ENCODE data around the gene CLMN. TPM values are rescaled to one million over a fixed set of nuclear protein-coding genes. Genes with fewer than 3 reads are reported as not detected.

The CLMN gene
- polyA plus RNA-seq, 3 donors: 19.7 to 46.2 (median 22.0) TPM

DNA sequence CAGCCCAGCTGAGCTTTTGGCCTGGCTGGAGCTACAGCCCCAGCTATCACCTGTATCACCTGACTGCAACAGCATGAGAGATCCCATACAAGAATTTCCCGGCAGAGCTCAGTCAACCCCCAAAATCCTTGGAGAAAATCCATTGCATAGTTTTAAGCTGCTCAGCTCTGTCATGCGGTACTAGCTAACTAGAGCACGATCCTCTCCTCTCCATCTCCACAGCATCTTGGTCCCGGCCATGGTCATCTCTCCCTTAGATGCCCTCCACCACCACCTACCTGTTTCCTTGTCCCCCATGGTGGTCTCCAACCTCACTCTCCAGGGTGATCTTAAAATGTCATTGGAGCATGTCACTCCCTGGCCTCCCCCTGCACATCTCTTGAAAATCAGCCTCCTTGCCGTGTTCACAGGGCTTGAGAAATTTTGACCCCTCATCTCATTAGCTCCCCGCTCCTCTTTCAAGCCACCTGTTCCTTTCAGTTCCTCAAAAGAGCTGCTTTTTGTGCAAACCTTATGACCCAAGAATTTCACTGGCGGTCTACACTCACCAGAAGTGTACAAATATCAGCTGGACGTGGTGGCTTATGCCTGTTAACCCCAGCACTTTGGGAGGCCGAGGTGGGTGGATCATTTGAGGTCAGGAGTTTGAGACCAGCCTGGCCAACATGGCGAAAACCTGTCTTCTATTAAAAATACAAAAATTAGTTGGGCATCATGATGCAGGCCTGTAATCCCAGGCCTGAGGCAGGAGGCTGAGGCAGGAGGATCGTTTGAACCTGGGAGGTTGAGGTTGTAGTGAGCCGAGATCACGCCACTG, 8.1 kb upstream of the CLMN start:
- no peak for DNase-seq (ENCODE audit: extremely low read depth in 1 of 11, low read depth in 9 of 11, low spot score in 4 of 11)

GRCh38 chr14:95326987-95327386, 7.3 kb upstream of the CLMN start:
- no peak for DNase-seq (ENCODE audit: extremely low read depth in 1 of 11, low read depth in 9 of 11, low spot score in 4 of 11)

- no peak for DNase-seq (ENCODE audit: extremely low read depth in 1 of 11, low read depth in 9 of 11, low spot score in 4 of 11)
Observed at GRCh38 chr14:95323917-95324316, 4.2 kb upstream of the CLMN start.

GRCh38 chr14:95323361-95323760, 3.7 kb upstream of the CLMN start:
- DNase-seq (ENCODE audit: extremely low read depth in 1 of 11, low read depth in 9 of 11, low spot score in 4 of 11): no peak

DNA sequence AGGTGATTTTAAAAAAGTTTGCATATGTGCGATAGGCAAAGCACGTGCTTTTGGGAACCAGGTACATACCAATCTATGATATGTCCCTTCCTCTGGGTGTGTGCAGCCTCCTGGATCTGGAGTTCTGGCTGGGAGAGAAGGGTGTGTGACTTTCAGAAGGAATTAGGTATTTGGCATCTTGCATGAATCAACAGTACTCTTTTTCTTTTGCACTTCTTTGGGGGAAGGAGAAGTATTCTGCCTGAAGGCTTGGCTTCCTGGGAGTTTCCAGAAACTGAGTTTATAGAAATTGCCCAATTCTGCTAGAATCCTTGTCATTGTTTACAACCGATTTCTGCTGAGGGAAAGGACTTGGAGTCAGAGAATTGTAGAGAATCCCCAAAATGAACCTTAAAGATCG, 2.9 kb upstream of the CLMN start:
- no peak for DNase-seq (ENCODE audit: extremely low read depth in 1 of 11, low read depth in 9 of 11, low spot score in 4 of 11)

DNA sequence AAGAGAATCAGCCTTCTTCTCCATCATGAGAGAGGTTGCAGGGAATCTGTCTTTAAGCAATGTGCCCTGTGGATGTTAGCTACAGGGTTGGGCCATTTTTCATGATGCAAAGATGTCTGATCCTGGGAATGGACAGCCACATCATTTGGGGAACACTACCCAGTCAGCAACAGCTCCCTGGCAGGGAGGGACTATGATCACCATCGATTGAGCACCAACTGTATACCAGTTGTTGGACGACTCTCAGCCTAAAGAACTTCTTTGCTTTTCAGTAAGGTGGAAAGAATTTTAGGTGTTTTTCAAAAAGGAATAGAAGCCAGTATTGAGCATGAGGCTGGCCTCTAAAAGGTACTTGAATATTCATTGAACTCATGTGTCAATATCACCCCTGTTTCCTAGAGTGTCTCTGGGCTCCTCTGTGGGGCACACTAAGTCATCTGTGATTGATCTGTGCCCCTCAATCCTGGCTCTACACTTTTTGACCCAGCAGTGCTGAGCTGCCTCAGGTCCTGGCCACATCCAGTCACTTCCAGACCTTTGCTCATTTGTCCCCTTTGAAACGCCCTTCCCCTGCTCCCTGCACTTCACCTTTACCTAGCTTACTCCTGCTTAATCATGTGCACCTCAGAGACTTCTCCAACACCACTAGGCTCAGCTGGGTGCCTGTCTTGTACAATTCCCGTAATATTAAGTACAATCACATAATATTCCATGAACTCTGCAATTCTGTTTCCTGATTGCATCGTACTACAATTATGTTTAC, 2.2 kb upstream of the CLMN start:
- DNase-seq (ENCODE audit: extremely low read depth in 1 of 11, low read depth in 9 of 11, low spot score in 4 of 11): no peak

GRCh38 chr14:95320955-95321600, 1.4 kb upstream of the CLMN start:
- DNase-seq (ENCODE audit: extremely low read depth in 1 of 11, low read depth in 9 of 11, low spot score in 4 of 11): no peak

DNA sequence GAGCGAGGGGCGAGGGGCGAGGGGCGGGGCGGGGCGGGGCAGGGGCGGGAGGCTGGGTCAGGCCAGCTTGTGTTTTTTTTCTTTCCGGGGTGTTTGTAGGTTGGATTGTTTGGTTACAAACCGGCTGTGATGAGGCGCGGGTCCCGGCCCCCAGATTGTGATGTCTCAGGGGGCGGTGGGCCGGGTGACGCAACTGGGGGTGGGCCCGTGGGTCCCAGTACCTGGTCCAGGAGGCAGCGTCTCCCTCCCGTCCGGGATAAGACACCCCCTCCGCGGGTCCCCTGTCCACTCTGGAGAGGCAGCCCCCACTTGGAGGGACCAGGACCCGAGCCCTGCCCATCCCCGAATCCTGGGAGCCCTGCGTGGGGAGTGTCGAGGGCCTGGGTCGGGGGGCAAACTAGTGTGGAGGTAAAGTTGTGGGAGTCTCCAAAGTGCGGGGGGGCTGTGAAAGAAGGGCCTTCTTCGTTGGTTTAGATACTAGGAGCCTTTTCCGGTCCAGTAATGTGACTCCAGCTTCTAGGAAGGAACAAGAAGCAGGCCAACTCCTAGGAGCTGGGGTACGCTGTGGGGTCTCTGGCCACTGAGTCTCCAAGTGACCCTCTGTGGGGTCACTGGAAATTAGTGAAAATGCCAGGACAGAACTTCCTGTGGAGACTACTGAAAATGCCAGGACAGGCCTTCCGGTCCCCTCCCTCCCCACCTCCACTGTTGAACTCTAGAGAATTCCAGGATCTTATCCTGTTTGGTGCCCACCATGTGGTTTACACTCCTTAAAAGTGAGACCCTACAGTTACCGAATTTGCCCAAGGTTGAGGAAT, 579 bp upstream of the CLMN start:
- no peak for DNase-seq (ENCODE audit: extremely low read depth in 1 of 11, low read depth in 9 of 11, low spot score in 4 of 11)

DNA sequence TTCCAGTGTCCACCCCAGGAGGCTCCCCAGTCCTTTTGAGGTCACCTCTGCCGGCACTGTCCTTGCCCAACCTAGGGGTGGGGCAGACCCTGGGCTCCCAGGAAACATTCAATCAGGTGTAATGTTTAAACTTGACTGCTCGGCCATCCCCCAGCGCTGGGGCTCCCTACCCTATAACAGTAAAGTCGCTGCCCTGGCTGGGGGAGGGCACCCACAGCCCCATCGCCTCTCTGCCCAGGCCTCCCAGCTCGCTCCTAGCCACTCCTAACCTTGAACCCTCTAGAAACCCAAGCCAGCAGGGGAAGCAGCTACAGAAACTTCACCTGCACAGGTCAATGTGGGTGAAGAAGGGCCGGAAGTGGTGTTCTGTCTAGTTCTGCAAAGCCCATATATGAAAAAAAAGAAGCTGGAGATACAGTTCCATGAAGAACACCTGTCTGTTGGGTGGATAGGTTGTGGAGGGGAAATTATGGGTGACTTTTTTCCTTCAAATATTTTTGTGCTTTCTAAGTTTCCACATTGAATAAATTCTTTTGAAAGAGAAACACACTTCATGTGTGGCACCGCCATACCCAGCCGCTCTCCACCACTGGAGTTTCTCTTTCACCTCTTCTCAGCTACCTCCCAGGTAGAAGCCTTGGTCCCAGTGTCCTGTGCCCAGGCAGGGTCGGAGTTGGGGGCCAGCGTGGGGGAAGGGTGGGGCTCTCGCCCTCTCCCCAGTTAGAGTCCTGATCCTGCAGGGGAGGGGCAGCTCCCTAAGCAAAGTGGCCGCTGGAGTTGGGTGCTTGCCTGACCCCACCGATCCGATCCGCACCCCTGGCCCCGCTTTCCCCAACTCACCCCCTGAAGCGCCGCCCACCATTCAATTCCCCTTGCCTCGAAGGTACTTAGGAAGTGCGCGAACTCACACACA, 1.1 kb downstream of the CLMN start:
- DNase-seq (ENCODE audit: extremely low read depth in 1 of 11, low read depth in 9 of 11, low spot score in 4 of 11): no peak

GRCh38 chr14:95317817-95318343, 1.8 kb downstream of the CLMN start:
- no peak for DNase-seq (ENCODE audit: extremely low read depth in 1 of 11, low read depth in 9 of 11, low spot score in 4 of 11)

DNA sequence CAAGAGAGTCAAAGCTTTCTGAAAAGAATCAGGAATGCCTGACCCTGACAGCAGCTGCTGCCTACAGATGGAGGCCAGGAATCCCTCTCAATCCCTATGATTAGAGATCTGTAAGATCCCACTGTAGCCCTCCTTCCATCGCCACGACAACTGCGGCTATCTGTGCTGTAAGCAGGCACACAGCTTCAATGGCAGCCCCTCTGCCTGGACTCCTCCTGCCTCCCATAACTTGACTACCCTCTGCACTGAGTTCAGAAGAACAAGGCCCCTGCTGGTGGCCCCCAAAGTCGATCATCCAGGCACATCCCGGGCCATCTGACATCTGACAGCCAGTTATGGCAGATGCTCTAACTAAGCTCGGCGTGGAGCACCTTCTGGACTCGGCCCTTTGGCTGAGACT, 2.9 kb downstream of the CLMN start:
- DNase-seq (ENCODE audit: extremely low read depth in 1 of 11, low read depth in 9 of 11, low spot score in 4 of 11): no peak

DNA sequence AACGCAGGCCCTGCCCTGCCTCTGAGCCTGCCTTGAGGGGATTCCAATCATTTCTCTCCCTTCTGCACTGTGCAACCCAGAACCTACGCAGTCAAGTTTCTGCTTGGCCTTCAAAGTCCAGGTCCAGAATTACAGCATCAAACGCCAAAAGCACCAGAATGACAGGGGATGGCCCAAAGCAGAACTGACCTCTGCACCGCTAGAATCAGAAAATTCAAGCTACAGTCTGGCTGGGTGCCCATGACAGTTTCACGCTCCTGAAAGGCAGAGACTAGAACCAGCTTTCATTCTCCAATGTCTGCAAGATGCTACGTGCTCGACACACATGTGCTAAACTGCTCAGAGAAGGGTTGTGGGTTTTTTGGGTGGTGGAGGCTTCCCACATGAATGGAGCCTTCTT, 4.1 kb downstream of the CLMN start:
- DNase-seq (ENCODE audit: extremely low read depth in 1 of 11, low read depth in 9 of 11, low spot score in 4 of 11): no peak

DNA sequence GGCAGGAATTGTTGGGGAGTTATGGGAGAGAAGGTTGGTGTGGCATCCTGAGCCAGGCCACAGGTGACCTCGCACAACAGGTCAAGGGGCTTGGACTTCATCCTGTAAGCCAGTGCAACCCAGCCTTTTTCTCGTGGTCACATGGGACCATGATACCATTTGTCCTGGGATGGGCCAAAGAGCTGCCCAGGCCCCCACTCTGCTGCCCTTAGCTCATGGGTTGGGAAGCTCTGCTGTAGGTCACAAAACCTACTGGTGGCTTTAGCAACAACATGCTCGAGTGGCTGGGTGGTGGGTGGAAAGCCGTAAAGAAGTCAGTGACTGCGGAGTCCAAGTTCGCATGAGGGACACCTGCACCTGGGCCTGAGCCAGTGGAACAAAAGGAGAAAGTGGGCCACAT, 4.6 kb downstream of the CLMN start:
- DNase-seq (ENCODE audit: extremely low read depth in 1 of 11, low read depth in 9 of 11, low spot score in 4 of 11): no peak

DNA sequence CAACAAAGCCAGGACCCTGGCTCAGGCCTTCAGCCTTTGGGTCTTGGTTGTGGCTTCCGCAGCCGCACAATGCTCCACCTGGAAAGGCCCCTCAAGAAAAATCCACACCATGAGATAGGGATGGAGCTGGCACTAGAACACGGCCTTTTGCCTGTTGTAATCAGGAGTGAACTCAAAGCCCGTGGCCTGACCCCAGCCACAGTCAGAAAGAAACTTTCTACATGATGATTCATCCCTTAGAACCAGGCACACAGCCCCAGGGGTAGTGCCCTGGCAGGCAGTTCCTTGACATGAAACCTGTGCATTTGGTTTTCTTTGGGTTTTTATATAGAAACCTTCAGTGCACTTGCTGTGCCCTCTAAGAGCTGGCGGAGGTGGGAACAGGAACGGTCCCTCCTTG, 5.1 kb downstream of the CLMN start:
- DNase-seq (ENCODE audit: extremely low read depth in 1 of 11, low read depth in 9 of 11, low spot score in 4 of 11): no peak

GRCh38 chr14:95313707-95314106, 6.0 kb downstream of the CLMN start:
- DNase-seq (ENCODE audit: extremely low read depth in 1 of 11, low read depth in 9 of 11, low spot score in 4 of 11): no peak

- no peak for DNase-seq (ENCODE audit: extremely low read depth in 1 of 11, low read depth in 9 of 11, low spot score in 4 of 11)
Observed at GRCh38 chr14:95313190-95313589, 6.5 kb downstream of the CLMN start.

DNA sequence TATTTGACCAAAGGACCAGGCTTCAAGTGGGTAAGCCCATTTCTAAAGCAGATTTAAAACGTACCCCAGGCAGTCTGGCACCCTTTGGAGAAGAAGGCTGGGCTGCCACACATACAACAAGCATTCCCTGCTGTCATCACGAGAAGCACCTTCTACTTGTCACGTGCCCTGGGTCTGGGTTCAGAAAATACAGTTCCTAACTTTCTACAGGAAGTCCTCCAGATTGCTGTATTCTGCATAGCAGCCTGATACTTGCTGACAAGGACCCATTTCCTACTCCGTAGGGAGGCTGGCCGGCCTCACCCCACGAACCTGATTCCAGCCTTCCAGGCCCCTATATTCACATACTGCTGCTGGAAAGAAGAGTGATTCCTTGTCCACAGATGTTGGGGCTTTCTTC, 7.4 kb downstream of the CLMN start:
- DNase-seq (ENCODE audit: extremely low read depth in 1 of 11, low read depth in 9 of 11, low spot score in 4 of 11): no peak

DNA sequence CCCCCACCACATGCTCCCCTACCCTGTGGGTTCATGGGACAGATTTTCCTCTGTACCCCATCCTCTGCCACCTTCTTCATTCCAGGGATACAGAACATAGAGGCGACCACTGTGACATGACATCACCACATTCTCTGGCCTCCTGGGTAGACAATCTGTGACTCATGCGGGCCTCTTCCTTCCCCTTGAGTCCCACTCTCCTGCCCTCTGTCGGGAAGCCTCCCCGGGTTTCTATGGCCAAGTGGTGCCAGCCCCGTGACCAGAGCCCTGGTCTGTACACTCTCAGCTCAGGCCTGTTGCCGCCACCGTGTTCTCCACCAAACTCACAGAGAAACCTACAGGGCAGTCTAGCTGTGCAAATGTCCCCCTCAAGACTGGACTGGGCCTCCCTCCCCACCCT, 8.0 kb downstream of the CLMN start:
- DNase-seq (ENCODE audit: extremely low read depth in 1 of 11, low read depth in 9 of 11, low spot score in 4 of 11): no peak
